ENCODE data around the gene SANBR.
A peak's percentile ranks its signal among the peaks of the same experiment; 100 is the strongest.

DNA sequence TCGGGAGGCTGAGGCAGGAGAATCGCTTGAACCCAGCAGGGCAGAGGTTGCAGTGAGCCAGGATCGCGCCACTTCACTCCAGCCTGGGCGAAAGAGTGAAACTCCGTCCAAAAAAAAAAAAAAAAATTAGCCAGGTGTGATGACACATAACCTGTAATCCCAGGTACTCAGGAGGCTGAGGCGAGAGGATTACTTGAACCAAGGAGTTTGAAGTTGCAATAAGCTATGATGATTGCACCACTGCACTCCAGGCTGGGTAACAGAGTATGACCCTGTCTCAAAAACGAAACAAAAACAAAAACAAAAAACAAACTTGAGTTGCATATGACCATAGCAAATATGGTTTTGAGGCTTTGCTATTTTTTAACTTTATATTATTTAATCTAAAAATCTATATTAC lies 25.8 kb downstream of the SANBR start:
- TF ChIP-seq ZNF138 (CRISPR knock-in tag; IDR thresholded peaks at IDR 0.05; ENCODE audit: low read depth) (no peak), RFX5 (IDR thresholded peaks at IDR 0.05; ENCODE audit: low read depth, low read length) (no peak), ATF7 (IDR thresholded peaks at IDR 0.05) (no peak), ATF7 (CRISPR knock-in tag; IDR thresholded peaks at IDR 0.05) (no peak), SMAD9 (CRISPR knock-in tag; IDR thresholded peaks at IDR 0.05) (no peak), ZNF850 (CRISPR knock-in tag; conservative IDR thresholded peaks at IDR 0.05) (no peak), ZNF792 (CRISPR knock-in tag; IDR thresholded peaks at IDR 0.05) (no peak), TP53 (CRISPR knock-in tag; conservative IDR thresholded peaks at IDR 0.05) (no peak)
- TF ChIP-seq, protein P1, sequence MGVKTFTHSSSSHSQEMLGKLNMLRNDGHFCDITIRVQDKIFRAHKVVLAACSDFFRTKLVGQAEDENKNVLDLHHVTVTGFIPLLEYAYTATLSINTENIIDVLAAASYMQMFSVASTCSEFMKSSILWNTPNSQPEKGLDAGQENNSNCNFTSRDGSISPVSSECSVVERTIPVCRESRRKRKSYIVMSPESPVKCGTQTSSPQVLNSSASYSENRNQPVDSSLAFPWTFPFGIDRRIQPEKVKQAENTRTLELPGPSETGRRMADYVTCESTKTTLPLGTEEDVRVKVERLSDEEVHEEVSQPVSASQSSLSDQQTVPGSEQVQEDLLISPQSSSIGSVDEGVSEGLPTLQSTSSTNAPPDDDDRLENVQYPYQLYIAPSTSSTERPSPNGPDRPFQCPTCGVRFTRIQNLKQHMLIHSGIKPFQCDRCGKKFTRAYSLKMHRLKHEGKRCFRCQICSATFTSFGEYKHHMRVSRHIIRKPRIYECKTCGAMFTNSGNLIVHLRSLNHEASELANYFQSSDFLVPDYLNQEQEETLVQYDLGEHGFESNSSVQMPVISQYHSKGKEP (CRISPR knock-in tag; IDR thresholded peaks at IDR 0.05) = no peak
- TF ChIP-seq, protein P2, sequence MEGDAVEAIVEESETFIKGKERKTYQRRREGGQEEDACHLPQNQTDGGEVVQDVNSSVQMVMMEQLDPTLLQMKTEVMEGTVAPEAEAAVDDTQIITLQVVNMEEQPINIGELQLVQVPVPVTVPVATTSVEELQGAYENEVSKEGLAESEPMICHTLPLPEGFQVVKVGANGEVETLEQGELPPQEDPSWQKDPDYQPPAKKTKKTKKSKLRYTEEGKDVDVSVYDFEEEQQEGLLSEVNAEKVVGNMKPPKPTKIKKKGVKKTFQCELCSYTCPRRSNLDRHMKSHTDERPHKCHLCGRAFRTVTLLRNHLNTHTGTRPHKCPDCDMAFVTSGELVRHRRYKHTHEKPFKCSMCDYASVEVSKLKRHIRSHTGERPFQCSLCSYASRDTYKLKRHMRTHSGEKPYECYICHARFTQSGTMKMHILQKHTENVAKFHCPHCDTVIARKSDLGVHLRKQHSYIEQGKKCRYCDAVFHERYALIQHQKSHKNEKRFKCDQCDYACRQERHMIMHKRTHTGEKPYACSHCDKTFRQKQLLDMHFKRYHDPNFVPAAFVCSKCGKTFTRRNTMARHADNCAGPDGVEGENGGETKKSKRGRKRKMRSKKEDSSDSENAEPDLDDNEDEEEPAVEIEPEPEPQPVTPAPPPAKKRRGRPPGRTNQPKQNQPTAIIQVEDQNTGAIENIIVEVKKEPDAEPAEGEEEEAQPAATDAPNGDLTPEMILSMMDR (CRISPR knock-in tag; IDR thresholded peaks at IDR 0.05) = no peak
- TF ChIP-seq, protein P3, sequence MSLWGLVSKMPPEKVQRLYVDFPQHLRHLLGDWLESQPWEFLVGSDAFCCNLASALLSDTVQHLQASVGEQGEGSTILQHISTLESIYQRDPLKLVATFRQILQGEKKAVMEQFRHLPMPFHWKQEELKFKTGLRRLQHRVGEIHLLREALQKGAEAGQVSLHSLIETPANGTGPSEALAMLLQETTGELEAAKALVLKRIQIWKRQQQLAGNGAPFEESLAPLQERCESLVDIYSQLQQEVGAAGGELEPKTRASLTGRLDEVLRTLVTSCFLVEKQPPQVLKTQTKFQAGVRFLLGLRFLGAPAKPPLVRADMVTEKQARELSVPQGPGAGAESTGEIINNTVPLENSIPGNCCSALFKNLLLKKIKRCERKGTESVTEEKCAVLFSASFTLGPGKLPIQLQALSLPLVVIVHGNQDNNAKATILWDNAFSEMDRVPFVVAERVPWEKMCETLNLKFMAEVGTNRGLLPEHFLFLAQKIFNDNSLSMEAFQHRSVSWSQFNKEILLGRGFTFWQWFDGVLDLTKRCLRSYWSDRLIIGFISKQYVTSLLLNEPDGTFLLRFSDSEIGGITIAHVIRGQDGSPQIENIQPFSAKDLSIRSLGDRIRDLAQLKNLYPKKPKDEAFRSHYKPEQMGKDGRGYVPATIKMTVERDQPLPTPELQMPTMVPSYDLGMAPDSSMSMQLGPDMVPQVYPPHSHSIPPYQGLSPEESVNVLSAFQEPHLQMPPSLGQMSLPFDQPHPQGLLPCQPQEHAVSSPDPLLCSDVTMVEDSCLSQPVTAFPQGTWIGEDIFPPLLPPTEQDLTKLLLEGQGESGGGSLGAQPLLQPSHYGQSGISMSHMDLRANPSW (CRISPR knock-in tag; IDR thresholded peaks at IDR 0.05; ENCODE audit: borderline replicate concordance) = no peak
- TF ChIP-seq, protein P4, sequence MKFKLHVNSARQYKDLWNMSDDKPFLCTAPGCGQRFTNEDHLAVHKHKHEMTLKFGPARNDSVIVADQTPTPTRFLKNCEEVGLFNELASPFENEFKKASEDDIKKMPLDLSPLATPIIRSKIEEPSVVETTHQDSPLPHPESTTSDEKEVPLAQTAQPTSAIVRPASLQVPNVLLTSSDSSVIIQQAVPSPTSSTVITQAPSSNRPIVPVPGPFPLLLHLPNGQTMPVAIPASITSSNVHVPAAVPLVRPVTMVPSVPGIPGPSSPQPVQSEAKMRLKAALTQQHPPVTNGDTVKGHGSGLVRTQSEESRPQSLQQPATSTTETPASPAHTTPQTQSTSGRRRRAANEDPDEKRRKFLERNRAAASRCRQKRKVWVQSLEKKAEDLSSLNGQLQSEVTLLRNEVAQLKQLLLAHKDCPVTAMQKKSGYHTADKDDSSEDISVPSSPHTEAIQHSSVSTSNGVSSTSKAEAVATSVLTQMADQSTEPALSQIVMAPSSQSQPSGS (CRISPR knock-in tag; IDR thresholded peaks at IDR 0.05) = no peak
- TF ChIP-seq, protein P5, sequence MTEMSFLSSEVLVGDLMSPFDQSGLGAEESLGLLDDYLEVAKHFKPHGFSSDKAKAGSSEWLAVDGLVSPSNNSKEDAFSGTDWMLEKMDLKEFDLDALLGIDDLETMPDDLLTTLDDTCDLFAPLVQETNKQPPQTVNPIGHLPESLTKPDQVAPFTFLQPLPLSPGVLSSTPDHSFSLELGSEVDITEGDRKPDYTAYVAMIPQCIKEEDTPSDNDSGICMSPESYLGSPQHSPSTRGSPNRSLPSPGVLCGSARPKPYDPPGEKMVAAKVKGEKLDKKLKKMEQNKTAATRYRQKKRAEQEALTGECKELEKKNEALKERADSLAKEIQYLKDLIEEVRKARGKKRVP (CRISPR knock-in tag; IDR thresholded peaks at IDR 0.05) = peak in 1 of 2 experiments; percentile 27; a peak in 1 of 4 replicates
